HG03196 (cell line): ENCODE measurements around the gene TECTB.

ENCODE experiments used
- ATAC-seq: cut with Tn5 transposase; IDR thresholded peaks from one replicate; pipeline ENCODE4 v1.9.1; 2021; ENCODE audit not compliant: unreplicated experiment

TECTB gene

DNA sequence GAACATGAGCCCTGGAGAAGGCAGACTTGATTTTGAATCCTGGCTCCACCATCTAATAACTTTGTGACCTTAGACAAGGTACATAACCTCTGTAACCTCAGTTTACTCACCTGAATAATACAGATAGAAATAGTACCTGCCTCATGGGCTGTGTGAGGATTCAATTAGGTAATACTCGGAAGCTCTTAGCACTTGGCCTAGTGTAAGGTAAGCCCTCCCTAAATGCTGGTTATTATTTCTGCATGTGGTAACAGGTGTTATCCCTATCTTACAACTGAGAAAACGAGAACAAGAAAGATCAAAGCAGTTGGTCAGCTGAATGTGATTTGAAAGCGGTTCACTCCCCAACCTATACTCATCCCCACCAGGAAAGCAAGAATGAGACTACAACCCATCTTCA, 62.0 kb downstream of the TECTB start:
- ATAC-seq: no peak

- ATAC-seq: no peak
Measured at GRCh38 chr10:112345743-112346142, 62.5 kb downstream of the TECTB start.

GRCh38 chr10:112346774-112347173, 63.6 kb downstream of the TECTB start:
- ATAC-seq: no peak

GRCh38 chr10:112347709-112348671, 64.8 kb downstream of the TECTB start:
- ATAC-seq: no peak

DNA sequence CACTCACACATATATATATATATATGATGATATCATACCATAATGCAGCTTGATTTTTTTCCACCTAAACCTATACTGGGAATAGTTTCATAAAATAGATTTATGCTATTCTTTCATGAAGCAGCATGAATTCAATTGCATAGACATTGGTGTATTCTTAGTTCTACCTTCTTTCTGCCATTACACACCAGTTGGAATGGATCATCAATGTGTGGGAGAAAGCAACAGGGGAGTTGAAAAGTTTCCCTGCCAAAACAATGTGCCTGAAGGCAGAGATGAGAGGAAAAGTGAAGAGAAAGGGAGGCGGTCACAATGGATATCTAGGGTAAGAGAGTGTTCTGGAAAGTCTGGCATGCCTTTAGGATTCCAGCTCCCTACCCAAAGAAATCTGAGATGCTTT, 65.6 kb downstream of the TECTB start:
- ATAC-seq: no peak

GRCh38 chr10:112349521-112350085, 66.4 kb downstream of the TECTB start:
- no peak for ATAC-seq

GRCh38 chr10:112351146-112351545, 67.9 kb downstream of the TECTB start:
- ATAC-seq: no peak

GRCh38 chr10:112352044-112352443, 68.8 kb downstream of the TECTB start:
- ATAC-seq: no peak

DNA sequence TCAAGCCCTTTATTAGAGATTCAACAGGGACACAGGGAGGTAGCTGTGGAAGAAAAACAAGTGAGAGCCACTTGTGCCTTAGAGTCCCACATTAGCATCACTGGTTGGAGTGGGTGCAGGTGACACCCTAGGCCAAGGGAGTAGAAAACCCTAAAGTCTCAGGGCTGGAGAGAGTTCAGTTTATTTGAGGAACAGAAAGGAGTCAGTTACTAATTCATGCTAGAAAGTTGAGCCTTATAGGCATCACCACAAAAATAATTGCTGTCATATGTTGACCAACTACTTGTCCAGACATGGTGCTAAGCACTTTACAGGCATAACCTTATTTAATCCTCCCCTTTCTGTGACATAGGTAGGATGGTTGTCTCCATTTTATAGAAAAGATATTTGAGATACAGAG, 69.8 kb downstream of the TECTB start:
- no peak for ATAC-seq
